Keratinocyte (primary cell): ENCODE data around the gene AKIP1. TPM values are rescaled to one million over a fixed set of nuclear protein-coding genes. Genes with fewer than 3 reads are reported as not detected.
A peak's percentile ranks its signal among the peaks of the same experiment; 100 is the strongest.

Source experiments
- DNase-seq: peaks from one replicate; pipeline ENCODE4 v3.0.0-alpha.2; 2011; ENCODE audit warnings: low read depth, missing footprints, low spot score
- FAIRE-seq: peaks from 2 replicates; lab custom pipeline; 2011; peaks lifted over from hg19 to GRCh38; lab: Jason Lieb, UNC
- H2AFZ ChIP-seq: 2 replicates; pipeline ENCODE4 v1.6.0; 2012; ENCODE audit warnings: low read length, control low read depth, inconsistent platforms; ENCODE audit not compliant: control insufficient read depth
- H3K27ac ChIP-seq: 2 replicates; pipeline ENCODE4 v1.5.1; 2011; ENCODE audit warnings: low read length; ENCODE audit not compliant: control insufficient read depth, insufficient read depth
- H3K27me3 ChIP-seq: 3 replicates; pipeline ENCODE4 v1.6.0; 2011; ENCODE audit warnings: low read length; ENCODE audit not compliant: control insufficient read depth, insufficient read depth; ENCODE audit errors: extremely low read depth
- H3K36me3 ChIP-seq, 2 experiments: 2 replicates in 1 of 2; 3 replicates in 1 of 2; pipeline ENCODE4 v1.5.1; 2011; ENCODE audit warnings: low read length in 2 of 2, mild to moderate bottlenecking in 1 of 2; ENCODE audit not compliant: control insufficient read depth in 2 of 2, insufficient read depth in 2 of 2; ENCODE audit errors: extremely low read depth in 1 of 2
- H3K4me1 ChIP-seq: 3 replicates; pipeline ENCODE4 v1.5.1; 2011; ENCODE audit warnings: low read length; ENCODE audit not compliant: control insufficient read depth, insufficient read depth; ENCODE audit errors: extremely low read depth
- H3K4me2 ChIP-seq: 3 replicates; pipeline ENCODE4 v1.6.0; 2011; ENCODE audit warnings: low read depth, low read length; ENCODE audit not compliant: control insufficient read depth, insufficient read depth; ENCODE audit errors: extremely low read depth
- H3K4me3 ChIP-seq, 3 experiments: fragments of 200-600 bp in 1 of 3; sonication (generic) in 1 of 3; 2 replicates in 2 of 3; 3 replicates in 1 of 3; pipeline ENCODE4 v1.5.1; 2011 to 2016; ENCODE audit warnings: low read length in 3 of 3, mild to moderate bottlenecking in 3 of 3, control low read depth in 2 of 3, inconsistent platforms in 1 of 3, low read depth in 1 of 3, mixed read lengths in 1 of 3, mixed run types in 1 of 3, moderate library complexity in 1 of 3; ENCODE audit not compliant: control insufficient read depth in 2 of 3, insufficient read depth in 2 of 3; ENCODE audit errors: extremely low read depth in 1 of 3
- H3K79me2 ChIP-seq: 2 replicates; pipeline ENCODE4 v1.6.0; 2012; ENCODE audit warnings: low read length; ENCODE audit not compliant: control insufficient read depth, insufficient read depth
- H3K9ac ChIP-seq: 3 replicates; pipeline ENCODE4 v1.6.0; 2011; ENCODE audit warnings: low read length; ENCODE audit not compliant: control insufficient read depth, insufficient read depth; ENCODE audit errors: extremely low read depth
- H3K9me1 ChIP-seq: 3 replicates; pipeline ENCODE4 v1.6.0; 2011; ENCODE audit warnings: low read length; ENCODE audit not compliant: control insufficient read depth, insufficient read depth; ENCODE audit errors: extremely low read depth
- H3K9me3 ChIP-seq: 2 replicates; pipeline ENCODE4 v1.5.1; 2012; ENCODE audit warnings: low read depth, low read length; ENCODE audit not compliant: control insufficient read depth
- H4K20me1 ChIP-seq: 3 replicates; pipeline ENCODE4 v1.6.0; 2011; ENCODE audit warnings: low read length; ENCODE audit not compliant: control insufficient read depth, insufficient read depth; ENCODE audit errors: extremely low read depth
- CTCF ChIP-seq, 3 experiments: IDR thresholded peaks in 1 of 3; conservative IDR thresholded peaks in 1 of 3; optimal IDR thresholded peaks in 1 of 3; 2 replicates in 2 of 3; 3 replicates in 1 of 3; pipeline versions ENCODE3 to v1.5.1; 2011; ENCODE audit warnings: low read length in 3 of 3, mild to moderate bottlenecking in 3 of 3, moderate library complexity in 2 of 3, control low read depth in 1 of 3, inconsistent platforms in 1 of 3; ENCODE audit not compliant: insufficient read depth in 2 of 3; ENCODE audit errors: extremely low read depth in 1 of 3
- EZH2 ChIP-seq: IDR thresholded peaks from one replicate; pipeline ENCODE4 v1.6.1; 2012; ENCODE audit warnings: inconsistent platforms, mild to moderate bottlenecking, low read length, moderate library complexity
- dilution Hi-C: fragments of 300-500 bp; cut with MboI; formaldehyde crosslinking; loops from one replicate; pipeline ENCODE4 v1.7.0; 2020; ENCODE audit warnings: low sequenced_read_pairs; ENCODE audit not compliant: extremely low pct_ligation_motif_present
- polyA plus RNA-seq, 5 experiments: library from polyadenylated mRNA; depleted of rRNA in 3 of 5; stranded (reverse) in 3 of 5; stranded (forward) in 1 of 5; unstranded in 1 of 5; fragments of >200 nt; gene quantifications; 1 replicate in 1 of 5; 2 replicates in 3 of 5; 3 replicates in 1 of 5; pipeline versions ENCODE4 v1.2.1 to v1.2.3, GENCODE V29; 2011 to 2012; ENCODE audit warnings: missing spikeins in 2 of 5, low read depth in 1 of 5, low replicate concordance in 1 of 5

The AKIP1 gene
- polyA plus RNA-seq, 1 donor (not counting 4 experiments of a cell fraction or from before 2014, with no cell fraction given) = 46.4 TPM

GRCh38 chr11:8961401-8961800 is 50.4 kb downstream of the AKIP1 start:
- H3K4me1 ChIP-seq = peaks cover 12% of the 10 kb centered on the region
- TF ChIP-seq EZH2 (no peak), CTCF (optimal IDR thresholded peaks at IDR 0.05 in 1 of 3, IDR thresholded peaks at IDR 0.05 in 1 of 3, conservative IDR thresholded peaks at IDR 0.05 in 1 of 3; ENCODE audit: extremely low read depth in 1 of 3, insufficient read depth in 2 of 3, low read length in 3 of 3) (no peak)
- no peaks in the 10 kb centered on the region for H3K9me1 ChIP-seq
- DNase-seq = no peak
- H3K79me2 ChIP-seq = peaks cover 47% of the 10 kb centered on the region
- no peak overlapping the region for H3K27ac ChIP-seq
- dilution Hi-C loops = no loop called here
- no peaks in the 10 kb centered on the region for H3K27me3 ChIP-seq
- H3K36me3 ChIP-seq = no peaks in the 10 kb centered on the region
- H3K4me3 ChIP-seq = no peak overlapping the region
- H2AFZ ChIP-seq = no peak overlapping the region
- no peaks in the 10 kb centered on the region for H3K9me3 ChIP-seq
- H4K20me1 ChIP-seq = no peaks in the 10 kb centered on the region
- no peak overlapping the region for H3K4me2 ChIP-seq
- FAIRE-seq = no peak
- H3K9ac ChIP-seq = no peak overlapping the region

DNA sequence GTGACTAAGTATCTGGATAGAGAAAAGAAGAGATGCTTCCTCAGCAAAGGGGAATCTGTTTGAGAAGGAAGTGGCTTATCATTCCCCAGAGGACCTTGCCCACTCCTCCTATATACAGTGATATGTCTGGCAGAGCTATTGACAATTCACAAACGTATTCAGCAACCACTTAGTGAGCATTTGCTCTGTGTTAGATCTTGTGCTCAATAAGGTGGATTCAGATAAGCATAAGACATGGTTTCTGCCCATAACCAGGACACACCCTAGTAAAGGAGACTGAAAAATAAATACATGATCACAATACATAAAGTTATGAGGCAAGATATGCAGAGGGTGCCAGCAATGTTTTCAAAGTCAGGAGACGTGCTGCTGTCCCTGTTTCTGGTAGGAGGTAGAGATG is 51.9 kb downstream of the AKIP1 start:
- Histone ChIP-seq H3K4me2 (peak overlapping the region; percentile 95), H3K4me1 (peaks cover 12% of the 10 kb centered on the region), H3K9me3 (no peaks in the 10 kb centered on the region), H3K9me1 (no peaks in the 10 kb centered on the region), H4K20me1 (no peaks in the 10 kb centered on the region), H2AFZ (no peak overlapping the region), H3K4me3 (peak overlapping the region in 2 of 3 experiments; percentile 79 to 81), H3K79me2 (peaks cover 41% of the 10 kb centered on the region), H3K27ac (peak overlapping the region; percentile 4), H3K27me3 (no peaks in the 10 kb centered on the region), H3K9ac (no peak overlapping the region), H3K36me3 (no peaks in the 10 kb centered on the region)
- DNase-seq (no peak), FAIRE-seq (no peak)
- dilution Hi-C loops = no loop called here
- TF ChIP-seq EZH2 (no peak), CTCF (optimal IDR thresholded peaks at IDR 0.05 in 1 of 3, IDR thresholded peaks at IDR 0.05 in 1 of 3, conservative IDR thresholded peaks at IDR 0.05 in 1 of 3; ENCODE audit: extremely low read depth in 1 of 3, insufficient read depth in 2 of 3, low read length in 3 of 3) (no peak)
